H1 (cell line): ENCODE data around the gene ZNF536. TPM values are rescaled to one million over a fixed set of nuclear protein-coding genes. Genes with fewer than 3 reads are reported as not detected.

Source experiments
- CTCF ChIA-PET: fragments of 300-600 bp; sonication (Branson Sonifier 250); formaldehyde crosslinking; loops from one replicate; lab custom pipeline; 2021; ENCODE audit not compliant: partially characterized antibody; lab: Charles Lee
- POLR2A ChIA-PET: fragments of 300-600 bp; sonication (Branson Sonifier 250); formaldehyde crosslinking; loops from one replicate; lab custom pipeline; 2021; ENCODE audit warnings: inconsistent platforms; ENCODE audit not compliant: partially characterized antibody; lab: Charles Lee
- DNase-seq, 2 experiments: peaks; one replicate each; pipeline versions ENCODE4 v3.0.0 to v3.0.0-alpha.2; 2010 to 2022; ENCODE audit warnings: low spot score in 2 of 2, low read depth in 1 of 2, mixed read lengths in 1 of 2
- FAIRE-seq: peaks from 2 replicates; lab custom pipeline; 2011; peaks lifted over from hg19 to GRCh38; lab: Jason Lieb, UNC
- H2AFZ ChIP-seq: 2 replicates; pipeline ENCODE4 v1.8.1; 2012; ENCODE audit warnings: low read length, inconsistent platforms
- H2AK5ac ChIP-seq: 2 replicates; pipeline ENCODE4 v1.6.1; 2013; ENCODE audit warnings: low read depth, low read length
- H2BK120ac ChIP-seq: replicated peaks from 2 replicates; pipeline ENCODE3; 2013; ENCODE audit warnings: low read depth, low read length, inconsistent platforms
- H2BK12ac ChIP-seq: 2 replicates; pipeline ENCODE4 v1.6.1; 2013; ENCODE audit warnings: low read depth, low read length
- H2BK15ac ChIP-seq: 2 replicates; pipeline ENCODE4 v1.6.1; 2013; ENCODE audit warnings: low read length
- H2BK20ac ChIP-seq: 2 replicates; pipeline ENCODE4 v1.6.1; 2013; ENCODE audit warnings: low read length
- H2BK5ac ChIP-seq: 2 replicates; pipeline ENCODE4 v1.6.1; 2013; ENCODE audit warnings: low read depth, low read length
- H3K14ac ChIP-seq: 2 replicates; pipeline ENCODE4 v1.6.1; 2013; ENCODE audit warnings: inconsistent platforms; ENCODE audit not compliant: insufficient read length
- H3K18ac ChIP-seq: 2 replicates; pipeline ENCODE4 v1.6.1; 2013; ENCODE audit warnings: low read length; ENCODE audit errors: extremely low read depth
- H3K23ac ChIP-seq: 2 replicates; pipeline ENCODE4 v1.6.1; 2013; ENCODE audit warnings: inconsistent platforms; ENCODE audit not compliant: insufficient read length
- H3K23me2 ChIP-seq: 2 replicates; pipeline ENCODE4 v1.6.1; 2013; ENCODE audit warnings: low read depth, low read length
- H3K27ac ChIP-seq: 2 replicates; pipeline ENCODE4 v1.6.1; 2011; ENCODE audit warnings: low read depth, low read length, inconsistent platforms
- H3K27me3 ChIP-seq, 4 experiments: replicated peaks in 1 of 4; 1 replicate in 1 of 4; 2 replicates in 3 of 4; pipeline versions ENCODE4 v1.6.1 to v1.8.1; 2011 to 2013; ENCODE audit warnings: low read length in 3 of 4, mild to moderate bottlenecking in 3 of 4, inconsistent platforms in 2 of 4, mixed read lengths in 2 of 4, moderate library complexity in 1 of 4; ENCODE audit not compliant: control insufficient read depth in 3 of 4, insufficient read depth in 3 of 4; ENCODE audit errors: extremely low read depth in 1 of 4
- H3K36me3 ChIP-seq, 4 experiments: 2 replicates each; pipeline versions ENCODE4 v1.6.1 to v1.8.1; 2011 to 2013; ENCODE audit warnings: mild to moderate bottlenecking in 4 of 4, low read length in 3 of 4, moderate library complexity in 2 of 4, control low read depth in 1 of 4, inconsistent platforms in 1 of 4; ENCODE audit not compliant: insufficient read depth in 4 of 4, control insufficient read depth in 2 of 4
- H3K4ac ChIP-seq: replicated peaks from 2 replicates; pipeline ENCODE3; 2013; ENCODE audit warnings: low read length, low read depth, mixed read lengths, inconsistent platforms; ENCODE audit not compliant: insufficient read length
- H3K4me1 ChIP-seq, 4 experiments: replicated peaks in 1 of 4; 1 replicate in 1 of 4; 2 replicates in 3 of 4; pipeline versions ENCODE4 v1.6.1 to v1.8.1; 2011 to 2013; ENCODE audit warnings: low read length in 3 of 4, inconsistent platforms in 2 of 4, mixed read lengths in 1 of 4; ENCODE audit not compliant: insufficient read depth in 4 of 4, control insufficient read depth in 3 of 4
- H3K4me2 ChIP-seq, 2 experiments: 2 replicates each; pipeline versions ENCODE4 v1.6.1 to v1.8.1; 2011 to 2013; ENCODE audit warnings: low read depth in 2 of 2, low read length in 2 of 2, control low read depth in 1 of 2, inconsistent platforms in 1 of 2, mild to moderate bottlenecking in 1 of 2; ENCODE audit not compliant: insufficient read depth in 1 of 2
- H3K4me3 ChIP-seq, 4 experiments: fragments of 200-600, 300-600 bp in 1 of 4; sonication (generic), shearing (Covaris generic), sonication (Bioruptor Twin) in 1 of 4; 2 replicates each; pipeline versions ENCODE4 v1.5.1 to v1.8.1; 2011 to 2016; ENCODE audit warnings: low read length in 4 of 4, low read depth in 3 of 4, control low read depth in 2 of 4, inconsistent platforms in 2 of 4, mild to moderate bottlenecking in 2 of 4, mixed read lengths in 1 of 4, moderate library complexity in 1 of 4; ENCODE audit not compliant: insufficient read depth in 2 of 4; ENCODE audit errors: extremely low read depth in 1 of 4
- H3K56ac ChIP-seq: replicated peaks from 2 replicates; pipeline ENCODE3; 2013; ENCODE audit warnings: low read depth, mild to moderate bottlenecking, mixed read lengths, low read length, inconsistent platforms; ENCODE audit not compliant: insufficient read length
- H3K79me1 ChIP-seq: 2 replicates; pipeline ENCODE4 v1.6.1; 2013; ENCODE audit warnings: low read depth, low read length, control low read depth
- H3K79me2 ChIP-seq, 2 experiments: 2 replicates each; pipeline versions ENCODE4 v1.6.1 to v1.8.1; 2012 to 2013; ENCODE audit warnings: low read length in 2 of 2, mild to moderate bottlenecking in 2 of 2, inconsistent platforms in 1 of 2; ENCODE audit not compliant: insufficient read depth in 2 of 2, control insufficient read depth in 1 of 2
- H3K9ac ChIP-seq, 4 experiments: replicated peaks in 1 of 4; 1 replicate in 1 of 4; 2 replicates in 3 of 4; pipeline versions ENCODE4 v1.6.1 to v1.8.1; 2011 to 2013; ENCODE audit warnings: low read depth in 3 of 4, low read length in 3 of 4, control low read depth in 2 of 4, mild to moderate bottlenecking in 2 of 4, moderate library complexity in 2 of 4, inconsistent platforms in 1 of 4; ENCODE audit errors: extremely low read depth in 1 of 4
- H3K9me3 ChIP-seq, 2 experiments: 2 replicates each; pipeline versions ENCODE4 v1.6.1 to v1.8.1; 2012 to 2013; ENCODE audit warnings: mild to moderate bottlenecking in 2 of 2, moderate library complexity in 2 of 2, control low read depth in 1 of 2, inconsistent platforms in 1 of 2, low read depth in 1 of 2, low read length in 1 of 2, mixed read lengths in 1 of 2; ENCODE audit not compliant: insufficient read depth in 2 of 2
- H4K20me1 ChIP-seq, 2 experiments: replicated peaks in 1 of 2; 2 replicates each; pipeline versions ENCODE3 to v1.8.1; 2011 to 2013; ENCODE audit warnings: inconsistent platforms in 2 of 2, low read length in 2 of 2, mild to moderate bottlenecking in 1 of 2; ENCODE audit not compliant: insufficient read depth in 2 of 2, control insufficient read depth in 1 of 2
- H4K5ac ChIP-seq: 2 replicates; pipeline ENCODE4 v1.6.1; 2013; ENCODE audit warnings: low read length, low read depth, mixed read lengths, inconsistent platforms; ENCODE audit not compliant: insufficient read length
- H4K8ac ChIP-seq: 2 replicates; pipeline ENCODE4 v1.8.0; 2013; ENCODE audit warnings: mild to moderate bottlenecking, moderate library complexity, low read length, inconsistent platforms; ENCODE audit not compliant: insufficient read depth; ENCODE audit errors: extremely low read depth
- H4K91ac ChIP-seq: replicated peaks from 2 replicates; pipeline ENCODE3; 2013; ENCODE audit warnings: low read length, mixed read lengths, inconsistent platforms; ENCODE audit not compliant: insufficient read length
- HDAC2 ChIP-seq, 2 experiments: fragments of 300-600 bp in 1 of 2; sonication (generic) in 1 of 2; IDR thresholded peaks; 2 replicates each; pipeline ENCODE4 v1.6.1; 2011 to 2012; ENCODE audit warnings: low read depth in 2 of 2, low read length in 2 of 2, mild to moderate bottlenecking in 2 of 2, moderate library complexity in 2 of 2, borderline replicate concordance in 1 of 2, inconsistent platforms in 1 of 2
- KDM4A ChIP-seq: IDR thresholded peaks from one replicate; pipeline ENCODE4 v1.7.1; 2012; ENCODE audit warnings: low read depth, mild to moderate bottlenecking, moderate library complexity, low read length, inconsistent platforms; ENCODE audit not compliant: severe bottlenecking
- PHF8 ChIP-seq: fragments of 200-600 bp; sonication (generic); conservative IDR thresholded peaks from 2 replicates; pipeline ENCODE4 v1.7.1; 2012; ENCODE audit warnings: low read depth, mild to moderate bottlenecking, inconsistent platforms, low read length, moderate library complexity
- SIN3A ChIP-seq, 2 experiments: IDR thresholded peaks in 1 of 2; conservative IDR thresholded peaks in 1 of 2; 2 replicates each; pipeline ENCODE4 v1.6.1; 2011 to 2012; ENCODE audit warnings: low read length in 2 of 2, improper control_type of control experiment in 1 of 2, low read depth in 1 of 2, mild to moderate bottlenecking in 1 of 2
- SP1 ChIP-seq: IDR thresholded peaks from 2 replicates; pipeline ENCODE4 v1.6.1; 2011; ENCODE audit warnings: low read depth, low read length
- WGBS, 2 experiments: shearing (Covaris generic) in 1 of 2; methylation state at CpG; one replicate each; pipeline versions ENCODE4 v1.1.6 to v1.1.7; 2013 to 2015; ENCODE audit warnings: low lambda C conversion rate in 2 of 2, mixed read lengths in 2 of 2, inconsistent platforms in 1 of 2, low coverage in 1 of 2, missing lambda C conversion rate in 1 of 2; ENCODE audit not compliant: insufficient replicate concordance in 2 of 2, insufficient coverage in 1 of 2, insufficient read length in 1 of 2; ENCODE audit errors: extremely low coverage in 1 of 2, missing lambda C conversion rate in 1 of 2; 5-methylcytosine and 5-hydroxymethylcytosine counted together
- polyA plus RNA-seq, 7 experiments: library from polyadenylated mRNA; depleted of rRNA in 3 of 7; stranded (reverse) in 5 of 7; unstranded in 2 of 7; fragments of >200 nt in 5 of 7; fragments of 200-250 nt in 2 of 7; gene quantifications; 1 replicate in 5 of 7; 2 replicates in 1 of 7; 4 replicates in 1 of 7; pipeline versions ENCODE4 v1.2.1 to v1.2.3, GENCODE V29; 2011 to 2013; ENCODE audit warnings: missing spikeins in 2 of 7, mixed read lengths in 2 of 7
- total RNA-seq: library from RNA; stranded (reverse); fragmentation: NEBNext Ultra II Directional; extraction: Animal tissue kit (Norgen Biotek cat#: 25700); gene quantifications from 2 replicates; pipeline ENCODE4 v1.2.1, GENCODE V29; 2021

The ZNF536 gene
- total and polyA plus RNA-seq, 2 of the 8 experiments (the other 6 are each of a cell fraction or from before 2014, with no cell fraction given): 0.09 to 0.11 TPM

GRCh38 chr19:30340771-30341561, 31.2 kb upstream of the ZNF536 start:
- H3K14ac ChIP-seq: no peak overlapping the region

More at GRCh38 chr19:30340771-30341561, 31.2 kb upstream of the ZNF536 start:
- H4K20me1 ChIP-seq: peaks cover 0 to 7% of the 10 kb centered on the region in 2 experiments
- H4K91ac ChIP-seq: no peak overlapping the region
- H3K23me2 ChIP-seq: peaks cover 7% of the 10 kb centered on the region; the same call in 1 of the 2 replicates
- H3K4me3 ChIP-seq: no peak overlapping the region
- H3K4me2 ChIP-seq: no peak overlapping the region
- H3K79me1 ChIP-seq: no peaks in the 10 kb centered on the region
- H4K8ac ChIP-seq: no peak overlapping the region
- no peaks in the 10 kb centered on the region for H3K9me3 ChIP-seq
- H3K4ac ChIP-seq: no peak overlapping the region
- no peak overlapping the region for H2BK12ac ChIP-seq
- no peak overlapping the region for H2BK15ac ChIP-seq
- H3K27ac ChIP-seq: no peak overlapping the region
- no peak overlapping the region for H2AK5ac ChIP-seq
- H3K27me3 ChIP-seq: no peaks in the 10 kb centered on the region
- no peak overlapping the region for H4K5ac ChIP-seq
- TF ChIP-seq SP1 (no peak), KDM4A (no peak), HDAC2 (IDR thresholded peaks at IDR 0.05; ENCODE audit: borderline replicate concordance in 1 of 2, low read depth in 2 of 2, low read length in 2 of 2) (no peak), PHF8 (no peak), SIN3A (conservative IDR thresholded peaks at IDR 0.05 in 1 of 2, IDR thresholded peaks at IDR 0.05 in 1 of 2; ENCODE audit: low read depth in 1 of 2, low read length in 2 of 2) (no peak)
- TF ChIP-seq, all 59 proteins: peak for 0
- POLR2A ChIA-PET: no interaction called here
- 88% methylated on average over 11 of the region's 11 CpGs; no CpG with 5 or more reads in 1 of the 2 experiments for WGBS, 2 experiments
- Histone ChIP-seq H3K79me2 (no peaks in the 10 kb centered on the region), H3K23ac (no peak overlapping the region), H2AFZ (no peak overlapping the region), H2BK5ac (no peak overlapping the region), H3K56ac (no peak overlapping the region), H3K9ac (no peak overlapping the region), H2BK120ac (no peak overlapping the region), H3K18ac (no peak overlapping the region), H2BK20ac (no peak overlapping the region), H3K36me3 (no peaks in the 10 kb centered on the region), H3K4me1 (no peaks in the 10 kb centered on the region)
- DNase-seq (no peak), FAIRE-seq (no peak)
- CTCF ChIA-PET: interaction anchor here (0.6 kb wide), 2 partner anchors 10 to 129 kb away, joined by 3 read pairs; no protein-coding TSS in a partner anchor
